HG02852 (cell line): ENCODE results near the gene NUP188.

ENCODE experiments used
- ATAC-seq: cut with Tn5 transposase; IDR thresholded peaks from one replicate; pipeline ENCODE4 v1.9.1; 2021; ENCODE audit warnings: mild to moderate bottlenecking, moderate library complexity; ENCODE audit not compliant: unreplicated experiment

The NUP188 gene, protein sequence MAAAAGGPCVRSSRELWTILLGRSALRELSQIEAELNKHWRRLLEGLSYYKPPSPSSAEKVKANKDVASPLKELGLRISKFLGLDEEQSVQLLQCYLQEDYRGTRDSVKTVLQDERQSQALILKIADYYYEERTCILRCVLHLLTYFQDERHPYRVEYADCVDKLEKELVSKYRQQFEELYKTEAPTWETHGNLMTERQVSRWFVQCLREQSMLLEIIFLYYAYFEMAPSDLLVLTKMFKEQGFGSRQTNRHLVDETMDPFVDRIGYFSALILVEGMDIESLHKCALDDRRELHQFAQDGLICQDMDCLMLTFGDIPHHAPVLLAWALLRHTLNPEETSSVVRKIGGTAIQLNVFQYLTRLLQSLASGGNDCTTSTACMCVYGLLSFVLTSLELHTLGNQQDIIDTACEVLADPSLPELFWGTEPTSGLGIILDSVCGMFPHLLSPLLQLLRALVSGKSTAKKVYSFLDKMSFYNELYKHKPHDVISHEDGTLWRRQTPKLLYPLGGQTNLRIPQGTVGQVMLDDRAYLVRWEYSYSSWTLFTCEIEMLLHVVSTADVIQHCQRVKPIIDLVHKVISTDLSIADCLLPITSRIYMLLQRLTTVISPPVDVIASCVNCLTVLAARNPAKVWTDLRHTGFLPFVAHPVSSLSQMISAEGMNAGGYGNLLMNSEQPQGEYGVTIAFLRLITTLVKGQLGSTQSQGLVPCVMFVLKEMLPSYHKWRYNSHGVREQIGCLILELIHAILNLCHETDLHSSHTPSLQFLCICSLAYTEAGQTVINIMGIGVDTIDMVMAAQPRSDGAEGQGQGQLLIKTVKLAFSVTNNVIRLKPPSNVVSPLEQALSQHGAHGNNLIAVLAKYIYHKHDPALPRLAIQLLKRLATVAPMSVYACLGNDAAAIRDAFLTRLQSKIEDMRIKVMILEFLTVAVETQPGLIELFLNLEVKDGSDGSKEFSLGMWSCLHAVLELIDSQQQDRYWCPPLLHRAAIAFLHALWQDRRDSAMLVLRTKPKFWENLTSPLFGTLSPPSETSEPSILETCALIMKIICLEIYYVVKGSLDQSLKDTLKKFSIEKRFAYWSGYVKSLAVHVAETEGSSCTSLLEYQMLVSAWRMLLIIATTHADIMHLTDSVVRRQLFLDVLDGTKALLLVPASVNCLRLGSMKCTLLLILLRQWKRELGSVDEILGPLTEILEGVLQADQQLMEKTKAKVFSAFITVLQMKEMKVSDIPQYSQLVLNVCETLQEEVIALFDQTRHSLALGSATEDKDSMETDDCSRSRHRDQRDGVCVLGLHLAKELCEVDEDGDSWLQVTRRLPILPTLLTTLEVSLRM (N-terminal part only)

DNA sequence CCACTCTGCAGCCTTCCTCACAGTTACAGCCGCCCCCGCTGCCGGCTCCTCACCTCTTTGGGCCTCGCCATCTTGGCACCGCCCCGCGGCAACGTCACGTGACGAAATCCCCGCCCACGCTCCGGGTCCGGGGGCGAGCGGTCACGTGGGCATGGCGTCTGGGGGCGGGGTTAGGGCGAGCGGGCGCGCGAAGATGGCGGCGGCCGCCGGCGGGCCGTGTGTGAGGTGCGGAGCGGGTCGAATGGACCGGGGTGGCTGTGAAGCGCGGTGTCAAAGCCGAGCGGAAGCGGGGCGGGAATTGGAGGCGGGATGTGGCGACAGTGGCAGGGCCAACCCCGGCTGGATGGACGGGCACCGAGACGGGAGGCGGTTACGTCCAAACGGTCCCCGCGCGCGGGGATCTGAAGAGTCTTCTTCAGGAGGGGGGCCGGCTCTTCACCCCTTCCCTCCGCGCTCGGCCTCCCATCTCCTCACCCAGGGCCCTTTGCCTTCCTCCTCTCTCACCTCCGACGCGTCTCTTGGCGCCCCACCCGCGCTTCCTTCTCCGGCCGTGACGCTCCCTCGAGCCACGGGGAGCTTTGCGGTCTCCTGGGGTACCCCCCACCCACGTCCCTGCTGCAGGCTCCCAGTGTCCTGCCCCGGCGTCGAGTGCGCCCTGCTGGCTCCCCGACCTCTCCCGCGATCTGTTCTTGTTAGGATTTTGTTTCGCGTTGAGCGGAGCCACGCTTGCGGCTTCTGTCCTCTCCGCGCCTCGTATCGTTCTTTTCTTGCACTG lies at the start of gene NUP188, which contains the start of gene DOLK:
Gene NUP188, plus strand, starts transcription at position 173 of the 775 bp plus-strand sequence. Its CDS starts 21 bp downstream, at position 194.
Gene DOLK, minus strand, starts transcription at position 77 of the 775 bp plus-strand sequence. CDS start 300 bp downstream, outside the sequence.
- ATAC-seq = peak; percentile 79

DNA sequence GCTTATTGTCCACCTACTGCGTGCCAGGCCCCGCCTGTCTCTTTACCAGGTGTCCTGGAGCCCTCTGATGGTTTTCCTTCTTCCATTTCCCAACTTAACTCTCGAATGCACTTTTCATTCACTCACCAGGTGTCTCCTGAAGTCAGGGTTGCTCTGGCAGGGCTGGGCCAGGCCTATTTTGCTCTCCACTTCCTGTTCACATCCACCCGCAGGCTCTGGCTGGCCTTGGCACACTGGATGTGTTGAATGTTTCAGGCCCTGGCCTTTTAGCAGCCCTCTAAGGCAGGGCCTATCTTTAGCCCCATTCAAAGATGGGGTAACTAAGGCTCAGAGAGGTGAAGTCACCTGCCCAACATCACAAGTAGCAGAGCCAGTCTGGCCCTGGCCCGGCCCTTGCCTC lies 49.1 kb upstream of the NUP188 start:
- ATAC-seq = no peak

DNA sequence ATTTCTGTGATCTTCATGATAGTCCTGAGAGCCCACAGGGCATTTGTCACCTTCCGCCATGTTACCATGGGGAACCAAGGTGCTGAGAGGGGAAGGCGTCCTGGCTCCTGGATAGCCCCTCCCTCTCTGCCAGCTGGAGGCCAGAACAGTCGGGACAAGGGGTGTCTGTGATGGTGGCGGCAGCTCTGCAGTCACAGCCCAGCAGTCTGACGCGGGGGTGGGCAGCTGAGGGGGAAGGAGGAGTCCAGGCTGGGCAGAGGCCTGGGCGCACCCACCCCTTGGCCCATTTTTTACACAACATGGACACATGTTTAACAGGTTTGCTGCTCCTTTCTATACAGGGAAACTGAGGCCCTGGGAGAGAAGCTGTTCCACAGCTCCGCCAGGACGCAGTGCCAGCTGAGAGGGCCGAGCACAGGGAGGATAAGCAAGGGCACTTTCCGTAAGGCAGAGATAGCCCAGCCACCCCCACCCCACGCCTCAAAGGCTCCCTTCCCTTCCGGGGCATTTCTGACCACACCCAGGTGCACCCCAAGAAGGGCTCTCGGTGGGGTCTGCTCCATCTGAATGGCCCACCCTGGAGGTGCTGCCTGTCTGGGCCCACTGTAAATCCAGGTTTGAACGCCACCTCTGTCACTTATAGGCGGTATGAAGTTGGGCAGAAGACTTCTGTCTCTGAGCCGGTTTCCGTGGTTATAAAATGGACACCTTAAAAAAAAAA lies 48.5 kb upstream of the NUP188 start:
- ATAC-seq = no peak

DNA sequence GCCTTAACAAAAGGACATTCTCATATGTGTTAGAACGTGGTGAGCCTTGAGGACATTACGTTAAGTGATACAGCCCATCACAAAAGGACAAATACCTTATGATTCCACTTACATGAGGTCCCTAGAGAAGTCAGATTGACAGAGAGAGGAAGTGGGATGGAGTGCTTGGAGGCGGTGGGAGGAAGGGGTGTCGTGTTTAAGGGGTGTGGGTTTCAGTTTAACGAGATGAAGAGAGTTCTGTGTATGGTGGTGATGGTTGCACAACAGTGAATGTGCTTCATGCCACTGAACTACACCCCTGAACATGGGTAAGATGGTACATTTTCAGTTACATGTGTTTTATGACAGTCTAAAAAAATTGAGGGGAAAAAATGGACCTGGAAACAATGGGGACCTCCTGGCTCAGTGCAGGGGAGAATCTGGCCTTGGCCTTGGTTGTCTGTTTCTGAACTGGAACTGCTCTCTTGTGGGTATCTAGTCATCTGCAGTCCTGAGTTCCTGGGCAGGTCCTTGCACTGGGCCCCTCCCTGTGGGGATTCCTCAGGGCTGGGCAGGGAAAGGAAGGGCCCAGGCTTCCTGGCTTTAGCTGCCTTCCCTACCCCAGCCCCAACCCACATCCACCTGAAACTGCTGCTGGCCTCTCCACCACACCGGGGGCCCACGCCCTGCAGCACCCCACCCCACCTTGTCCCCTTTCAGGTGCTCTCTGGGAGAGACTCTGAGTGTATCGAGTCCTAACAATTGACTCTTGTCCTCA lies 47.8 kb upstream of the NUP188 start:
- no peak for ATAC-seq

DNA sequence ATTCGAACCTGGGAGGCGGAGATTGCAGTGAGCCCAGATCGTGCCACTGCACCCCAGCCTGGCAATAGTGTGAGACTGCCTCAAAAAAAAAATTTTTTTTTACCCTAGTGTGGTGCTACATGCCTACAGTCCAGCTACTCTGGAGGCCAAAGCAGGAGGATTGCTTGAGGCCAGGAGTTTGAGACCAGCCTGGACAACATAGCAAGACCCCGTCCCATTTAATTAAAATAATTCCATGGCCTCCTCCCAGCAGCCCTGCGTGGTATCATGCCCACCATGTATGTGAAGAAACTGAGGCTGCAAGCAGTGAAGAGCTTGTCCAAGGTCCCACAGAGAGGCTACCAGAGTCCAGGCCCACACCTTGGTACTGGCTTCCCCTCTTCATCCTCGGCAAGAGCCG lies 46.1 kb upstream of the NUP188 start:
- ATAC-seq = no peak

DNA sequence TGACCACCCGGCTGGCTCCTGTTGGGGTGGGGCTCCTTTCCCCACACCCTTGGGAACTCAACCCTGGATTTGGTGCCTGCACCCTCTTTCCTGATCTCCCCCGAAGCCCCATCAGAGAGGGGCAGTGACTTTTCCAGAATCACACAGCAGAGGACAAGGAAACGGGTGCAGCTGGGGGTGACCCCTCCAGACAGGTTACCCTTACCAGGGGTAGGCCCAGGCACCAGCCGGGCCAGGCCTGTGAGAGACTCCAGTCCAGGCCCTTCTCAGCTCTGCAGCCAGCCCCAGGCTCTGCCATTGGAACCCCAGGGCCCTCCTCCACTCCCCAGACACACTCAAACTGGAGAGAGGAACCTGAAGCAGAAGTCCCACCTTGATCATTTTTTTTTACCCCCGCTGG lies 45.7 kb upstream of the NUP188 start:
- ATAC-seq = no peak

DNA sequence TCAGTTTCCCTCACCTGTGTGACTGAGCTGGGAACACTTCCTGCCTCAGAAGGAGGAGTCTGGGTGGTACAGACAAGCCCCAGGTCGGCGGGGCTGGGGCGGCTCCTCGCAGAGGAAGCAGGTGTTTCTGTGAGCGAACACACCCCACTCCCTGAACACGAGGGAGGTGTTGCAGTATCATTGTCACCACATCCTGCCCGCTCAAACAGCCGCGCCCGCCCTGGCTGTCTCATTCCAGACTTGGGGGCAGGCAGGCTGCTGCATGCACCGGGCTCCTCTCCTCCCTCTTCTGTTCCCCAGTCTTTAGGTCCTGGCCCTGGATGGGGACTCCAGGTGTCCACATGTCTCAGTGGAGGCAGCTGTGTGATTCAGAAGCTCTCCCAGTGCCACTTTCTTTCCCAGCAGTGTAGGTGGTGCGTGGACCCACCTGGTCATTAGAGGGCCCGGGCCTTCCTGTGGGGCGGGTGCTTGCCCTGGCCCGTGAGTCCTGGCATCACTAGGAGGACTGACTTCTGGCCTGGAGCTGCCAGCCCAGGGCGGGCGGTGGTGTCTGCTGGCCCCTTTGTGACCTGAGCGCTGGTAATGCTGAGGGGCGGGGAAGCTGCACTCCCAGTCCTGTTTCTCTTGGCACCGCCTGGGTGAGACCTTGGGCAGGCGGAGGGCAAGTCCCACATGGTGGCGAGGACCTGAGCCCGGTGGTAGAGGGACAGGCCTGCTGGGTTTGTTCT lies 45.0 kb upstream of the NUP188 start:
- ATAC-seq = peak; percentile 73

DNA sequence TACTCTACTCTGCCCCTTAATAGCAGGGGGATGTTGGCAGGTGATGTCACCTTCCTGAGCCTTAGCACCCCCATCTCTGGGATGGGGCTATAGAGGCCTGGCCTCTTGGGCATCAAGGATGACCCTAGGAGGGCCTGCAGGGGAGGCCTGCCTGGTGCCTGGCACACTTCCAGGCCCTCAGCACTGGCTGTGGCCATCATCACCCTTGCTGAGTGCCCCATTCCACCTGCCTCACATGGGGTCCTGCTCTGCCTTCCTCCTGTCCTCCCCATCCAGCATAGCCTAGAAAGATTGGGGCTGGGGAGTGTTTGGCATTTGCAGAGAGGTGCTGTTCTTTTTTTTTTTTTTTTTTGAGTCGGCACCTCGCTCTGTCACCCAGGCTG lies 44.4 kb upstream of the NUP188 start:
- ATAC-seq = no peak

DNA sequence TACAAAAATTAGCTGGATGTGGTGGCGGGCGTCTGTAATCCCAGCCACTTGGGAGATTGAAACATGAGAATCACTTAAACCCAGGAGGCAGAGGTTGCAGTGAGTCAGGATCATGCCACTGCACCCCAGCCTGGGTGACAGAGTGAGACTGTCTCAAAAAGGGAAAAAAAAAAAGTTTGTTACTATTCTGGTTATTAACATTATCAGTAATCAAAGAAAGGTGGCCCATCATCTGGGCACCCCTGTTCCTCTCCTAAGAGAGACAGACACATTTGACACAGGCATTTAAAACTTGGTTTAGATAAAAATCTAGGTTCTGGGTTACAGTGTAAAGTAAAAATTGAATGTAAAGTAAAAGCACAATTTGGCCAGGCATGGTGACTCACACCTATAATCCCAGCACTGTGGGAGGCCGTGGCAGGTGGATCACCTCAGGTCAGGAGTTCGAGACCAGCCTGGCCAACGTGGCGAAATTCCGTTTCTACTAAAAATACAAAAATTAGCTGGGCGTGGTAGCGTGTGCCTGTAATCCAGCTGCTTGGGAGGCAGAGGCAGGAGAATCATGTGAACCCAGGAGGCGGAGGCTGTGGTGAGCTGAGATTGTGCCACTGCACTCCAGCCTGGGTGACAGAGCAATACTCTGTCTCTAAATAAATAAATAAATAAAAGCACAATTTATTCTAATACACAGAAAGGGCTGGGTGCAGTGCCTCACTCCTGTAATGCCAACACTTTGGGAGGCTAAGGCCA lies 43.5 kb upstream of the NUP188 start:
- ATAC-seq = no peak

DNA sequence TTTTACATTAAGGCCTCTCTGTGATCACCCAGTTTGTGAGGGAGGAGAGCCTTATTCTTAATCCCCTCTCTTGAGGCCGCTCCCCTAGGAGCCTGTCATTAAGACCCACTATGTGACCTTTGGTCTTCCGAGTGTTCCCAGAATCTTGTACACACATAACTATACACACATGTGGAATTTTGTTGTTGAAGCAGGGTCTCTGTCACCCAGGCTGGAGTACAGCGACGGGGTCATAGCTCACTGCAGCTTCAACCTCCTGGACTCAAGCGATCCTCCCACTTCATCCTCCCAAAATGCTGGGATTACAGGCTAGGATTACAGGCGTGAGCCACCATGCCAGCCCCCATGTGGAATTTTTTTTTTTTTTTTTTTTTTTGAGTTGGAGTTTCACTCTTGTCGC lies 41.5 kb upstream of the NUP188 start:
- ATAC-seq = no peak

DNA sequence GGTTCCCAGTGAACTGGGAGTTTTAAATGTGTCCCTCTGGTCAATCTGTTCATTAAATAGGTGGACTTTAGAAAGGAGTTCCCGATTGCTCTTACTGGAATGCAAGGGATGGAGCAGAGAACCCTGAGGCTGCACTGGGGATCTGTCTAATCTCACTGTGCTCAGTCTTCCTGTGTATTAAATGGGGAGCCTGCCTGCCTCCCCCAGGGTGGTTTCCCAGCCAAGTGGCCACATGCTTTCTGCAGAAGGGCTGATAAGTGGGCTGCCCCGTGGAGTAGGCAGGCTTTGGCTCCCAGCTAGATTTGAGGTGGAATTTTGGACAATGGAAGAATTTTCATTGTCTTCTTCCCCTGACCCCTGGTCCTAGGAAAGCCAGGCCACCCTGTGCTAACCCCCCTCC lies 40.8 kb upstream of the NUP188 start:
- ATAC-seq = no peak

DNA sequence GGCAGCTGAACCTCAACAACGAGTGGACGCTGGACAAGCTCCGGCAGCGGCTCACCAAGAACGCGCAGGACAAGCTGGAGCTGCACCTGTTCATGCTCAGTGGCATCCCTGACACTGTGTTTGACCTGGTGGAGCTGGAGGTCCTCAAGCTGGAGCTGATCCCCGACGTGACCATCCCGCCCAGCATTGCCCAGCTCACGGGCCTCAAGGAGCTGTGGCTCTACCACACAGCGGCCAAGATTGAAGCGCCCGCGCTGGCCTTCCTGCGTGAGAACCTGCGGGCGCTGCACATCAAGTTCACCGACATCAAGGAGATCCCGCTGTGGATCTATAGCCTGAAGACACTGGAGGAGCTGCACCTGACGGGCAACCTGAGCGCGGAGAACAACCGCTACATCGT lies 39.1 kb upstream of the NUP188 start:
- ATAC-seq = no peak

DNA sequence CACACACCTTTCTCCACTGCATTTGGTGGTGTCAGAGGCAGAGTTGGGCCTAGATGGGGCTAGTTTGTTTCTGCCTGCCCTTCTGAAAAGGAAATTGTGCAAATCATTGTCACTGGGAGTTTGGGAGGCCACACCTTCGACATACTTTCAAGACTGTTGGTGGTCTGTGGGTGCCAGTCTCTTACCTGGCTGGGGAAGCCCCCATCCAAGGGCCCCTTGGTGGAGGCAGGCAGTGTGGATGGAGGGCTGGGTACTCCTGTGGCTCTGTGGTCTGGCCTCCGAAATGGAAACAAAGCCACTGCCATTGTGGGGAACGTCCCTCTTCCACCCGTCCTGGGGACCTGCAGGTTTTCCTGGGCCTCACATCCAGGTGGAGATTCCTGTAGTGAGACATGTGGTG lies 37.6 kb upstream of the NUP188 start:
- no peak for ATAC-seq

DNA sequence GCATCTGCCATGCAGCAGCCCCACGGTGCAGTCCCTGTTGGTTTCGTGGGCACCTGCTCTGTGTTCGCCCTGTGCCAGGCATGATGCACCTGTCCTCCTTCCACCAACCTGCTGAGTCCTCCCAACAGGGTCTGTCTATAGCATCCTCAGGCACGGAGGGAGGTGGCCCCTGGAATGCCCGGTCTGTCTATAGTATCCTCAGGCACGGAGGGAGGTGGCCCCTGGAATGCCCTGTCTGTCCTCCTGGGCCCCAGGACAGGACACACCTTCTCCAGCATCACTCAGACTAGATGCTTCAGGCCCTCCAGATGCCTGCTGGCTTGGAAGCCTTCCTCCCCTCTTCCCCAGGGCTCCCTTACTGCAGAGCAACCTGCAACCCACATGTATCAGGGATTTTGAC lies 36.6 kb upstream of the NUP188 start:
- no peak for ATAC-seq

DNA sequence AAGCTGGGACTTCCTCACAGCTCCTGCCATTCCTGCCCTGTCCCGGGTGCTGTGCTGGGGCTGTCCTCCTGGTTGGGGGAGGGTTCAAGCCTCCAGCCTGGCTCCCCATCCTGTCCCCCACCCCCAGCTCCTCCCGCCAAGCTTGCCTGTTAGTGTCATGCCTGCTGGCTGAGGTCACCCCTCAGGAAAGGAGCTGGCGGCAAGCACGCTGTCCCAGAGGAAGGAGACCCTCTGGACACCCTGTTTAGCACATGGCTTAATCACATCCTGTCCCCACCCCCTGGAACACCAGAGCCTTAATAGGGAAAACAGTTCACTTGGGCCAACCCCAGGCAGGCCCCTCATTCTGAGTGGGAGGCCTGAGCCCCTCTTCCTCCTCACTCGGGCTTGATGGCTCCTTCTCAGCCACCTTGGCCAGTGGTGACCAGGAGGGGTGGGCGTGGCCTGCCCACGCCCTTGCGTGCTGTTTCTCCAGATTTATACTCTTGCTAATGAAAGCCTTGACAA lies 35.9 kb upstream of the NUP188 start:
- no peak for ATAC-seq

DNA sequence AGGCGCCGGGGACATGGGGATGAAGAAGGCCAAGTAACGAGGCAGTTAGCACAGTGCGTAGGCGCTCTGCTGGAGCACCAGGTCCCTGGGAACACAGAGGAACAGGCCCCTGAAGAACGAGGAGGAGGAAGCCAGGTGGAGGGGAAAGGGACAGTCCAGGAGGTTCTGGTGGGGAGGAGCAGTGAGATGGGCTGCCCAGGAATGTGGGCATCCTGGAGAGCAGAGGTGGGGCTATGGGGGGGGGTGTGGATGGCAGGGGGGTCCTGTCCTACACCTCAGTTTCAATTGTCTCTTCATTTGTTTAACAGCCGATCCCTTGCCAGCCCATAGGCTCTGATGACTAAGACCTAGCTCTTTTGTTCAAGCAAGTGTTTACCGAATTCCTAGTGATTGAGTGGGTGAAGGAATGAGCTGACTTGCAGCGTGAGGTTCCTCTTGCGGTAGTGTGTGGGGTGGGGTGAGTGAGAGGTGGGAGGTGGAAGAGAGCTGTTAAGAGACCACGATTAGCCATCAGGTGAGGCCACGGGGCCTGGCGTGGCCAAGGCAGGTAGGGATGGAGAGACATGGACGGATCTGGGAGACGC lies 35.1 kb upstream of the NUP188 start:
- no peak for ATAC-seq
